ENCODE measurements around the gene FTH1.

The FTH1 gene

GRCh38 chr11:61949169-61950034, 18.0 kb downstream of the FTH1 start:
- no peak for DNase-seq (ENCODE audit: low read depth, low spot score)

- DNase-seq (ENCODE audit: low read depth, low spot score): no peak
These were observed 18.9 kb downstream of the FTH1 start for GRCh38 chr11:61948505-61948904.

DNA sequence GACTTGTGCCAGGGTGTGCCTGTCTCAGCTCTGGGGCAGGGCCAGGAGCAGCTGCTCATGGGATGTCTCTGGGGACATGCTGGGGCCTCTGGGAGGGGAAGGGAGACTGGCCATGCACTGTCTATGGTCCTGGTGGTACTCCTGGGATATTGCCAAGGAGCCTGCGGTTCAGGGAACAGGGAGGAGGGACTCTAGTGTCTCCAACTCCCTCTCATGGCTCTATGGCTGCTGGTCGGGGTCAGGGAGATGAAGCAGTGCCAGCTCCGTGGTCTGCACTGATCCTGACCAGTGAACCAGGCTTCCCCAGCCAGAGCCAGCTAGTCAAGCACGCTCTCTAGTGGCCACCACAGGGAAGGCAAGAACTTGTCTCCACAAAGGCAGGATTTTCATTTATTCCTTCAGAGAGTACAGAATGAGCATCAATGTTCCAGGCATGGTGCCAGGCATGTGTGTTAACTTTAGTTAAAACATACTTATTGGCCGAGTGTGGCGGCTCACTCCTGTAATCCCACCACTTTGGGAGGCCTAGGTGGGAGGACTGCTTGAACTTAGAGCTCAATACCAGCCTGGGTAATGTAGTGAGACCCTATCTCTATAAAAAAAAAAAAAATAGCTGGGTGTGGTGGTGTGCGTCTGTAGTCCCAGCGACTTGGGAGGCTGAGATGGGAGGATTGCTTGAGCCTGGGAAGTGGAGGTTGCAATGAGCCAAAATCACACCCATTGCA, 19.8 kb downstream of the FTH1 start:
- no peak for DNase-seq (ENCODE audit: low read depth, low spot score)

GRCh38 chr11:61946894-61947293, 20.5 kb downstream of the FTH1 start:
- no peak for DNase-seq (ENCODE audit: low read depth, low spot score)

- no peak for DNase-seq (ENCODE audit: low read depth, low spot score)
These were observed 22.2 kb downstream of the FTH1 start for GRCh38 chr11:61945191-61945590.

GRCh38 chr11:61940466-61940865, 27.0 kb downstream of the FTH1 start:
- DNase-seq (ENCODE audit: low read depth, low spot score): no peak

GRCh38 chr11:61935861-61936260, 31.6 kb downstream of the FTH1 start:
- no peak for DNase-seq (ENCODE audit: low read depth, low spot score)

- no peak for DNase-seq (ENCODE audit: low read depth, low spot score)
These were observed 36.5 kb downstream of the FTH1 start for GRCh38 chr11:61930933-61931332.

DNA sequence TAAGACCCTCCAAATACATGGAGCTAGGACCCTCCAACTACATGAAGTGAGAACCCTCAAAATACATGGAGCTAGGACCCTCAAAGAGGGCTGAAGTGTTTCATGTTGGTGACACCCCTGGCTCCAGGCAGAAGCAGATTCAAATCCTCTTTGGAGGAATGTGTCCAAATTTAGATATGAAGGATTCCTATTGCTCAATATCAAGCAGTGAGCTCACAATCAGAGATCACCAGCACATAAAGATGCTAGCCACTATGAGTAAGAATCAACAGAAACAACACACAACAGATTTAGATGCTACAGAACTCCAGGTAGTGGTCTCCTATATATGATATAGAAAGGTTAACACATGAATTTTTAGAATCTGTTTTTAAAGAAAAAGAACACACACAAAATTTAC, 38.8 kb downstream of the FTH1 start:
- DNase-seq (ENCODE audit: low read depth, low spot score): no peak

DNA sequence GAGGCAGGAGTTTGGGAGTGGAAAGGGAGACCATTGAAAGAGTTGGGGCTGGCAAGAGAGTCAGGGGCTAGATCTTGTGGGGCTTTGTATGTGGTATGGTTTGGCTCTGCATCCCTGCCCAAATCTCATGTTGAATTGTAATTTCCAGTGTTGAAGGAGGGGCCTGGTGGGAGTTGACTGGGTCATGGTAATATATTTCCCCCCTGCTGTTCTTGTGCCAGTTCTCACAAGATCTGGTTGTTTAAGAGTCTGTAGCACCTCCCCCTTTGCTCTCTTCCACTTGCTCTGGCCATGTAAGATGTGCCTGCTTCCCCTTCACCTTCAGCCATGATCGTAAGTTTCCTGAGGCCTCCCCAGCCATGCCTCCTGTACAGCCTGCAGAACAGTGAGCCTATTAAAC, 39.9 kb downstream of the FTH1 start:
- no peak for DNase-seq (ENCODE audit: low read depth, low spot score)

- no peak for DNase-seq (ENCODE audit: low read depth, low spot score)
These were observed 41.2 kb downstream of the FTH1 start for GRCh38 chr11:61926235-61926634.

DNA sequence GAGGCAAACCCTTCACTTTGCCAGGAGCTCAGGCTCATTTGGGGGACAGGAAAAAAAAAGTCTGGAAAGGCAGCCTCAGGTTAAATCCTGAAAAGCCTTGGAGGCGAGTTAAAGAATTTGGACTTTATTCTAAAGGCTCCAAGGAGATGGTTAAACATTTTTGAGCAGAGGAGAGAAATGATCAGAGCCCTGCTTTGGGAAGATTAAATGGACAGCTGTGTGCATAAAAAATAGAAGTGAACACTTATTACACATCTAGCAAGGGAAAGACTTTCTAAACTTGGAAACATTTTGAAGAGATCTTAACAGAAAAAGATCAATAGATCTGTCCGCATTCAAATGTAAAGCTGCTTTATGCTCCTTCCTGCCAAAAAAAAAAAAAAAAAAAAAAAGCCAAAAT, 41.7 kb downstream of the FTH1 start:
- DNase-seq (ENCODE audit: low read depth, low spot score): no peak

GRCh38 chr11:61924064-61924455, 43.4 kb downstream of the FTH1 start:
- DNase-seq (ENCODE audit: low read depth, low spot score): no peak

- no peak for DNase-seq (ENCODE audit: low read depth, low spot score)
These were observed 44.0 kb downstream of the FTH1 start for GRCh38 chr11:61923166-61924063.

- DNase-seq (ENCODE audit: low read depth, low spot score): no peak
These were observed 44.9 kb downstream of the FTH1 start for GRCh38 chr11:61922539-61922938.

DNA sequence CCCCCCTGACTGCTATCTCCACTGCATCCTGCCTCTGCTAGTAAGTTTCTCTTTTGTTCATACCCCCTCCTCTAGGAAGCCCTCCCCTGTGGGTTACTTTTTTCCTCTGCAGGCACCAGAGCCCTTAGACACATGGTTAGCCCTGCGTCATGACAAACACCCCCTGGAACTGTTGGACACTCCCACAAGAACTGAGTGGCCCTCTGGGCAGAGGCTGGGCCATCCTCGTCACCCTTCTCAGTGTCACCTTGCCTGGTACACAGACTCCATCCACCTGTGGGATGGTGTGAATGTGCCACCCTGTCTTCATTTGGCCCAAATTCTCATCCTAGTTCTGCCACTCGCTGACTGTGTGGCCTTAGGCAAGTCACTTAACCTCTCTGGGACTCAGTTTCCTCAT, 46.0 kb downstream of the FTH1 start:
- no peak for DNase-seq (ENCODE audit: low read depth, low spot score)

GRCh38 chr11:61919705-61920631, 47.5 kb downstream of the FTH1 start:
- DNase-seq (ENCODE audit: low read depth, low spot score): no peak

DNA sequence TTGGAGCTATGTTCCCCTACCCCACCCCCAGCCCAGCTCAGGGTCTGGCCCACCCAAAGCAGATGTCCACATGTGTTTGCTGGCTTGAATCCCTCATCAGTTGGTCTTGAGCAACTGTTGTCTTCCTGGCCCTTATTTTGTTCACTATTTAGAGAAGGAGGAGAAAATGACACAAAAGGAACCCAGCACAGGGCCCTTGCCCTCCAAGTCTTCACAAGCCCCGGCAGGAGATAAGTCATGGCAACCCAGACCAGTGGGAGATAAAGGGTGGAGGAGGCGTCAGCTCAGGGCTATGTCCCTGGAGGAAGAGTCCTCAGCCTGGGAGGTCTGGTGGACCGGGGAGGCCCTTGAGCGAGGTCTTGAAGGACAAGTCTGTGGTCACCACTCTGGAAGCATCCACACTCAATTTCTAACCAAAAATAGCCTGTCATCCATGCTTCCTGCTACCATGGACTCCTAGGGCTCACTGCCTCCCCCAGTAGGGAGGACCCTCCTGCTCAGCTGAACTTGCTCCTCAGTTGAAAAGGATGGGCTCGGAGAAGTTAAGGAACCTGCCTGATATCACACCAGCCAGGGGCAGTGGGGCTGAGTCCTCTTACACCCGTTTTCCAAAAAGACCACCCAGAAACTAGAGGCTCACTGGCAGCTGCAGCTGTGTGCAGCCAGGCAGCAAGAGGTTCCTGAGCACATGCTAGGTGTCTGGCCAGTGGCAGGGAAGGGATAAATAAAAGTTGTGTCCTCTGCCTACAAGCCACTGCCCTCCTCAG, 48.3 kb downstream of the FTH1 start:
- DNase-seq (ENCODE audit: low read depth, low spot score): no peak

DNA sequence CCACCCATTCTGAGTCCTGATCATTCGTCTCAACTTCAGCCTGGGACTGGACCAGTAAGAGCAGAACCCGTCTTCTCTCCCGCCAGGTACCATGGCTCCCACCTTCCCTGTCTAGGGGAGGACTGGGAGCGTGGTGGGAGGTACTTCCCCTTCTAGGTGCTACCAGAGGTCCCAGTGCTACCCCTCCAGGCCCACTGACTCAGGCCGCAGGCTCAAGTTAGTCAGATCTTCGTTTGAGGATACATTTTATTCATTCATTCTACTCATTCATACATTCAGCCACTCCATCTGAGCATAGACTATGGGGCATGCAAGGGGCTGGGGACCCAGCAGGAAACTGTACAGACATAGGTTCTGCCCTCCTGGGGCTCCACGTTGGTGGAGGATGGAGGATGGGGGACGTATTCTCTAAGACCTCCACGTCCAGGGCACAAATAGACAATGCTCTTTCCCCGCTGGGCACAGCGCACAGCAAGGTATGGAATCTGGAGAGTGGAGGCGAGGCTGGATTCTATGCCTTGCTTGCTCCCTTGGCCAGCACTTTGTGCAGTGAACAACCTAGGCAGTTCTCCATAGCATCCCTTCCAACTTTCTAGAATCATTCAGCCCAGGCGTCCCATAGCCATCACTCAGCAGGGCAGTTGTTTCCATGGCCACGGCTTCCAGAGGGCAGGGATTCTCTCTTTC, 49.0 kb downstream of the FTH1 start:
- no peak for DNase-seq (ENCODE audit: low read depth, low spot score)

All from iPS DF 19.7 (cell line).